IMR-90 (cell line): ENCODE results near the gene STX7. TPM values are rescaled to one million over a fixed set of nuclear protein-coding genes. Genes with fewer than 3 reads are reported as not detected.

ENCODE experiments used
- ATAC-seq: fragments of 200-7000 bp; cut with Tn5 transposase; 2 replicates; pipeline ENCODE4 v1.9.1; 2020; ENCODE audit warnings: low read depth, mild to moderate bottlenecking, moderate library complexity
- BruUV-seq: library from RNA; stranded (reverse); fragments of 400-500 nt; replicated peaks from 2 replicates; lab custom pipeline; 2021; lab: Mats Ljungman, UMichigan
- CTCF ChIA-PET: fragments of 300-600 bp; formaldehyde crosslinking; extraction: SDS; loops from one replicate; lab custom pipeline; 2021; ENCODE audit warnings: antibody characterized with exemption; lab: Yijun Ruan, JAX
- POLR2A ChIA-PET: fragments of 300-600 bp; sonication (Branson Sonifier 250); formaldehyde crosslinking; loops from one replicate; lab custom pipeline; 2022; ENCODE audit warnings: antibody characterized with exemption; ENCODE audit not compliant: unreplicated experiment; lab: Charles Lee
- DNase-seq: peaks from one replicate; pipeline ENCODE4 v3.0.0; 2013
- H2AFZ ChIP-seq: replicated peaks from 2 replicates; pipeline ENCODE3; 2013; ENCODE audit warnings: low read length, mild to moderate bottlenecking; ENCODE audit not compliant: poor library complexity
- H2AK5ac ChIP-seq: 2 replicates; pipeline ENCODE4 v1.6.1; 2013; ENCODE audit warnings: low read depth, low read length, inconsistent platforms
- H2AK9ac ChIP-seq: replicated peaks from 2 replicates; pipeline ENCODE3; 2013; ENCODE audit warnings: mild to moderate bottlenecking, low read depth, low read length, moderate library complexity; ENCODE audit not compliant: poor library complexity
- H2BK120ac ChIP-seq: 2 replicates; pipeline ENCODE4 v1.6.1; 2013; ENCODE audit warnings: low read depth, low read length, inconsistent platforms
- H2BK15ac ChIP-seq: 3 replicates; pipeline ENCODE4 v1.6.1; 2013; ENCODE audit warnings: low read depth, low read length, inconsistent platforms
- H2BK20ac ChIP-seq: 2 replicates; pipeline ENCODE4 v1.6.1; 2013; ENCODE audit warnings: low read depth, mild to moderate bottlenecking, inconsistent platforms, low read length, moderate library complexity
- H2BK5ac ChIP-seq: 2 replicates; pipeline ENCODE4 v1.6.1; 2013; ENCODE audit warnings: mild to moderate bottlenecking, low read depth, low read length, inconsistent platforms; ENCODE audit not compliant: poor library complexity, severe bottlenecking
- H3K14ac ChIP-seq: replicated peaks from 2 replicates; pipeline ENCODE4 v1.6.1; 2013; ENCODE audit warnings: low read depth, low read length, inconsistent platforms
- H3K18ac ChIP-seq: 2 replicates; pipeline ENCODE4 v1.6.1; 2013; ENCODE audit warnings: low read depth, low read length, control low read depth
- H3K23ac ChIP-seq: 2 replicates; pipeline ENCODE4 v1.6.1; 2013; ENCODE audit warnings: low read depth, low read length, inconsistent platforms
- H3K27ac ChIP-seq: 2 replicates; pipeline ENCODE4 v1.5.1; 2013; ENCODE audit warnings: mild to moderate bottlenecking, control low read depth, low read length; ENCODE audit not compliant: insufficient read depth
- H3K27me3 ChIP-seq: 2 replicates; pipeline ENCODE4 v1.6.1; 2013; ENCODE audit warnings: low read length; ENCODE audit not compliant: control insufficient read depth, insufficient read depth
- H3K36me3 ChIP-seq: 2 replicates; pipeline ENCODE4 v1.6.1; 2013; ENCODE audit warnings: low read length, mixed read lengths; ENCODE audit not compliant: control insufficient read depth, insufficient read depth
- H3K4ac ChIP-seq: 2 replicates; pipeline ENCODE4 v1.6.1; 2013; ENCODE audit warnings: low read depth, low read length, inconsistent platforms
- H3K4me1 ChIP-seq: 2 replicates; pipeline ENCODE4 v1.6.1; 2013; ENCODE audit warnings: low read length, mixed read lengths; ENCODE audit not compliant: control insufficient read depth, insufficient read depth
- H3K4me2 ChIP-seq: 2 replicates; pipeline ENCODE4 v1.6.1; 2013; ENCODE audit warnings: low read depth, mild to moderate bottlenecking, control low read depth, low read length, moderate library complexity
- H3K4me3 ChIP-seq: 2 replicates; pipeline ENCODE4 v1.5.1; 2013; ENCODE audit warnings: low read depth, mild to moderate bottlenecking, control low read depth, low read length, moderate library complexity; ENCODE audit not compliant: insufficient read depth
- H3K56ac ChIP-seq: 2 replicates; pipeline ENCODE4 v1.6.1; 2013; ENCODE audit warnings: low read length, inconsistent platforms; ENCODE audit not compliant: insufficient read depth; ENCODE audit errors: extremely low read depth
- H3K79me1 ChIP-seq, 2 experiments: 2 replicates each; pipeline ENCODE4 v1.6.1; 2013; ENCODE audit warnings: low read length in 2 of 2, inconsistent platforms in 1 of 2, low read depth in 1 of 2
- H3K9ac ChIP-seq: 2 replicates; pipeline ENCODE4 v1.6.1; 2013; ENCODE audit warnings: low read depth, low read length, control low read depth
- H3K9me1 ChIP-seq: 2 replicates; pipeline ENCODE4 v1.6.1; 2013; ENCODE audit warnings: low read length, inconsistent platforms; ENCODE audit not compliant: insufficient read depth
- H3K9me3 ChIP-seq: 2 replicates; pipeline ENCODE4 v1.6.1; 2013; ENCODE audit warnings: low read length; ENCODE audit not compliant: control insufficient read depth, insufficient read depth
- H4K20me1 ChIP-seq: 2 replicates; pipeline ENCODE4 v1.6.1; 2013; ENCODE audit warnings: low read length, inconsistent platforms; ENCODE audit not compliant: insufficient read depth
- H4K5ac ChIP-seq: 2 replicates; pipeline ENCODE4 v1.6.1; 2013; ENCODE audit warnings: mild to moderate bottlenecking, low read depth, low read length, control low read depth
- H4K8ac ChIP-seq, 2 experiments: 2 replicates each; pipeline ENCODE4 v1.6.1; 2013; ENCODE audit warnings: low read depth in 2 of 2, low read length in 2 of 2, control low read depth in 1 of 2, inconsistent platforms in 1 of 2
- H4K91ac ChIP-seq: 2 replicates; pipeline ENCODE4 v1.6.1; 2013; ENCODE audit warnings: low read depth, low read length, inconsistent platforms; ENCODE audit not compliant: insufficient read depth
- BHLHE40 ChIP-seq: fragments of 150-350 bp; IDR thresholded peaks from 2 replicates; pipeline ENCODE4 v1.6.1; 2016; ENCODE audit warnings: mild to moderate bottlenecking, low read depth, low read length
- CEBPB ChIP-seq: IDR thresholded peaks from 2 replicates; pipeline ENCODE4 v1.6.1; 2012; ENCODE audit warnings: low read depth, low read length, improper control_type of control experiment
- CHD1 ChIP-seq: IDR thresholded peaks from 2 replicates; pipeline ENCODE4 v1.6.1; 2012; ENCODE audit warnings: low read depth, low read length, improper control_type of control experiment
- FOS ChIP-seq: fragments of 150-350 bp; IDR thresholded peaks from 2 replicates; pipeline ENCODE4 v1.6.1; 2016; ENCODE audit warnings: low read depth, low read length
- MAFK ChIP-seq: IDR thresholded peaks from 2 replicates; pipeline ENCODE4 v1.6.1; 2012; ENCODE audit warnings: low read depth, low read length, improper control_type of control experiment
- MAZ ChIP-seq: IDR thresholded peaks from 2 replicates; pipeline ENCODE4 v1.6.1; 2012; ENCODE audit warnings: low read depth, mild to moderate bottlenecking, low read length, improper control_type of control experiment, moderate library complexity, borderline replicate concordance
- MXI1 ChIP-seq: IDR thresholded peaks from 2 replicates; pipeline ENCODE4 v1.6.1; 2012; ENCODE audit warnings: low read depth, mild to moderate bottlenecking, low read length, moderate library complexity, borderline replicate concordance
- NFE2L2 ChIP-seq: fragments of 150-350 bp; IDR thresholded peaks from 2 replicates; pipeline ENCODE4 v1.6.1; 2016; ENCODE audit warnings: low read depth, mild to moderate bottlenecking, low read length
- POLR2A ChIP-seq: IDR thresholded peaks from 2 replicates; pipeline ENCODE4 v1.6.1; 2012; ENCODE audit warnings: mild to moderate bottlenecking, low read depth, low read length
- RAD21 ChIP-seq: IDR thresholded peaks from 2 replicates; pipeline ENCODE4 v1.6.1; 2012; ENCODE audit warnings: low read length, improper control_type of control experiment
- RCOR1 ChIP-seq: IDR thresholded peaks from 2 replicates; pipeline ENCODE4 v1.6.1; 2012; ENCODE audit warnings: mild to moderate bottlenecking, low read length, improper control_type of control experiment; ENCODE audit not compliant: insufficient replicate concordance
- SMC3 ChIP-seq: fragments of 150-350 bp; IDR thresholded peaks from 2 replicates; pipeline ENCODE4 v1.6.1; 2016; ENCODE audit warnings: low read depth, mild to moderate bottlenecking, antibody characterized with exemption, low read length, moderate library complexity
- USF2 ChIP-seq: fragments of 150-350 bp; IDR thresholded peaks from 2 replicates; pipeline ENCODE4 v1.6.1; 2017; ENCODE audit warnings: mild to moderate bottlenecking, antibody characterized with exemption, low read length, low read depth
- WGBS, 2 experiments: methylation state at CpG; one replicate each; pipeline versions ENCODE4 v1.1.5 to v1.1.7; 2013; ENCODE audit warnings: missing lambda C conversion rate in 2 of 2; ENCODE audit not compliant: insufficient read length in 1 of 2; ENCODE audit errors: extremely low coverage in 2 of 2; 5-methylcytosine and 5-hydroxymethylcytosine counted together
- dilution Hi-C: fragments of 300-500 bp; cut with HindIII; formaldehyde crosslinking; loops from one replicate; pipeline ENCODE4 v1.14.3; 2018; ENCODE audit warnings: low sequenced_read_pairs; ENCODE audit not compliant: unreplicated experiment
- in situ Hi-C: fragments of 300-500 bp; cut with MboI; formaldehyde crosslinking; loops from 3 replicates; pipeline ENCODE4 v1.14.3; 2019; ENCODE audit warnings: low sequenced_read_pairs, inconsistent platforms, mixed read lengths
- intact Hi-C: fragments of 100-400 bp; cut with micrococcal nuclease; formaldehyde crosslinking; loops from 2 replicates; pipeline ENCODE4 v1.10.0; 2022
- polyA plus RNA-seq, 3 experiments: library from polyadenylated mRNA; depleted of rRNA; stranded (reverse); fragments of >200 nt; gene quantifications; 2 replicates each; pipeline ENCODE4 v1.2.3, GENCODE V29; 2012; ENCODE audit warnings: low replicate concordance in 1 of 3
- total RNA-seq: library from RNA; depleted of rRNA; stranded (reverse); fragments of >200 nt; gene quantifications from 2 replicates; pipeline ENCODE4 v1.2.3, GENCODE V29; 2012

The STX7 gene
- total and polyA plus RNA-seq, 2 of the 4 experiments (the other 2 are of a cell fraction): 16.5 to 35.1 TPM

GRCh38 chr6:132410830-132411229 is 102.1 kb downstream of the STX7 start:
- no peaks in the 10 kb centered on the region for H3K9me1 ChIP-seq
- no peak overlapping the region for H2AFZ ChIP-seq
- dilution Hi-C loops: no loop called here
- no peak overlapping the region for H3K9ac ChIP-seq
- ATAC-seq: no peak
- H3K27me3 ChIP-seq: no peaks in the 10 kb centered on the region
- H4K20me1 ChIP-seq: no peaks in the 10 kb centered on the region
- TF ChIP-seq MAFK (no peak), BHLHE40 (no peak), RAD21 (no peak), NFE2L2 (no peak), MAZ (no peak), SMC3 (no peak), MXI1 (no peak), FOS (no peak), CHD1 (no peak), USF2 (no peak), CEBPB (no peak), POLR2A (no peak), RCOR1 (no peak)
- no peaks in the 10 kb centered on the region for H3K79me1 ChIP-seq
- no peaks in the 10 kb centered on the region for H3K4me1 ChIP-seq
- H2BK120ac ChIP-seq: no peak overlapping the region
- ChIA-PET POLR2A (no interaction called here), CTCF (no interaction called here)
- H3K36me3 ChIP-seq: no peaks in the 10 kb centered on the region
- no peak overlapping the region for H3K4me2 ChIP-seq
- no peak overlapping the region for H3K14ac ChIP-seq
- H3K23ac ChIP-seq: no peak overlapping the region
- H4K91ac ChIP-seq: no peak overlapping the region
- no peak overlapping the region for H4K8ac ChIP-seq
- H3K9me3 ChIP-seq: no peaks in the 10 kb centered on the region; the same call in 1 of the 2 replicates
- H3K27ac ChIP-seq: no peak overlapping the region
- H2AK9ac ChIP-seq: no peak overlapping the region
- WGBS, 2 experiments: no CpG with 5 or more reads among the region's 3 CpGs
- no peak overlapping the region for H2BK20ac ChIP-seq
- no peak overlapping the region for H2BK15ac ChIP-seq
- in situ Hi-C loops: no loop called here
- no peak overlapping the region for H4K5ac ChIP-seq
- H2AK5ac ChIP-seq: no peak overlapping the region
- H3K56ac ChIP-seq: no peak overlapping the region
- no peak overlapping the region for H2BK5ac ChIP-seq
- no peak overlapping the region for H3K4ac ChIP-seq
- H3K4me3 ChIP-seq: no peak overlapping the region
- BruUV-seq: no TSS peak
- intact Hi-C loops: no loop called here
- no peak overlapping the region for H3K18ac ChIP-seq
- DNase-seq: no peak
